GM19193 (cell line): ENCODE results near the gene NUP35.

Source experiments
- POLR2A ChIP-seq: IDR thresholded peaks from 4 replicates; pipeline ENCODE4 v1.6.1; 2011; ENCODE audit not compliant: insufficient read depth, insufficient read length; ENCODE audit errors: extremely low read depth

The NUP35 gene

DNA sequence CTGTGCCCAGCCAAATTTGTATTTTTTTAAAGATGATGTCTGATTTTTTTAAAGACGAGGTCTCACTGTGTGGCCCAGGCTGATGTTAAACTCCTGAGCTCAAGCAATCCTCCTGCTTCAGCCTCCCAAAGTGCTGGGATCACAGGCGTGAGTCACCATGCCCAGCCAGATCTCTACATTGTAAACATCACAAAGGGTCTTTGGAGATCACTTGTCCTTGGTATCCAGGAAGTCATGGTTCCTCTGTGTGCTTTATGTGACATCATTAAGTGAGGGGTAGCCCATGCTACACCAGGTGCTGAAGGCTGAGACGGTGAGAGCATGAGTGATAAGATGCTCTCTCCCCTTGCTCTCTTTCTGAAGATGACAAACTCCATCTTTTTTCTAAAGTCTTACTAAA, 7.0 kb upstream of the NUP35 start:
- TF ChIP-seq POLR2A: no peak

- no peak for TF ChIP-seq POLR2A
Measured at GRCh38 chr2:183123117-183123958, 905 bp upstream of the NUP35 start.

DNA sequence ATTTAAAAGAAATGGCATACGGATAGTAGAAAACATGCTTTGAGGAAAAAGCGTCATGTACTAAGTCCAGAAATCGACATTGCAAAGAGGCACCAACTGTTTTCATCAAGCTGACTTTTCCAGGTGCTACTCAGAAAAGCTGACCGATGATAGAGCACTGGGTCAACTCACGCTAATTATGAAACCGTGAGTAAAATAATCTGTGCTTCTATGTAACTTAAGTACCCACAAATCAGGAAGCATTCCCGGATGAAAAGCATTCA, 353 bp upstream of the NUP35 start:
- no peak for TF ChIP-seq POLR2A

GRCh38 chr2:183124957-183125255, 663 bp downstream of the NUP35 start:
- TF ChIP-seq POLR2A: no peak

DNA sequence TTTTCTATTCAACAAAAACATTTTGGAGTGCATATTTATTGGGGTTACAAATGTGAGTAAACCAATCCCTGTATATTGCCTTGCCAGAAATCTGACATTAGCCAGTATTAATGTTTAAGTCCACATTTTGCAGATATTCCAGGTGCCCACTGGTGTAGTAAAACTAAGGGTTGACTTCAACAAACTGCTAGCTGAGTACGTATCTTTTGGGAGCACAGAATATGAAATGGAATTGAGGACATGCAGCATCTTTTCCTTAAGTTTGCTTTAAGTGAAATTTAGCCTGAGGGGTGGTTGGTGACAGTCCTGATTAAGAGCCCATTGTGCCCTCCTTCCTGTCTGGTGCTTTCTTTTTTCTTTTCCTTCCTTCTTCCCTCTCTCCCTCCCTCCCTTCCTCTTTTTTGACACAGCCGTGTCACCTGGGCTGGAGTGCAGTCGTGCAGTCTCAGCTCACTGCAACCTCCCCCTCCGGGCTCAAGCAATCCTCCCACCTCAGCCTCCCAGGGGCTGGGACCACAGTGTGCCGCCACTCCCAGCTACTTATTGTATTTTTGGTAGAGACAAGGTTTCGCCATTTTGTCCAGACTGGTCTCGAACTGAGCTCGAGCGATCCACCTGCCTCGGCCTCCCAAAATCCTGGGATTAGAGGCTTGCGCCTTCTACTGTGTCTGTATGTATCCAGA, 1.6 kb downstream of the NUP35 start:
- no peak for TF ChIP-seq POLR2A

GRCh38 chr2:183126635-183127034, 2.4 kb downstream of the NUP35 start:
- no peak for TF ChIP-seq POLR2A

DNA sequence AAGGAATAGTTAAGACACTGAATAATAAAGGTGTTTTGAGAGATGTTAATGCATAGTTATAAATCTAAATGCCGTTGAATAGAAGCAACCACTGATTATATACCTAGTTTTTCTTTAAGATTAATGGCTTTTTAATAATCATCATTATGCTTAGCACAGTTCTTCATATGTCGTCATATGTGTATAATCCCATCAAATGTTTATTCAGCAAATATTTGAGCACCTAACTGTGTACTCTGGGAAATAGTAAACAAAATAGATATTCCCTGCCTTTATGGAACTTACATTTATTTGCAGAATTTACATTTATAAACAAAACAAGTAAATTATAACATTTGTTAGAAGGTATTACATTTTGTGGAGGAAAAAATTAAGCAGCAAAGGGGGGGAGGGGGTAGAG, 9.8 kb downstream of the NUP35 start:
- no peak for TF ChIP-seq POLR2A

GRCh38 chr2:183148955-183149354, 24.7 kb downstream of the NUP35 start:
- no peak for TF ChIP-seq POLR2A

GRCh38 chr2:183149489-183149888, 25.2 kb downstream of the NUP35 start:
- no peak for TF ChIP-seq POLR2A

- no peak for TF ChIP-seq POLR2A
Measured at GRCh38 chr2:183153967-183154366, 29.7 kb downstream of the NUP35 start.

- TF ChIP-seq POLR2A: no peak
Measured at GRCh38 chr2:183157131-183157530, 32.9 kb downstream of the NUP35 start.

GRCh38 chr2:183162362-183162761, 38.1 kb downstream of the NUP35 start:
- no peak for TF ChIP-seq POLR2A

- no peak for TF ChIP-seq POLR2A
Measured at GRCh38 chr2:183163821-183164649, 39.8 kb downstream of the NUP35 start.

DNA sequence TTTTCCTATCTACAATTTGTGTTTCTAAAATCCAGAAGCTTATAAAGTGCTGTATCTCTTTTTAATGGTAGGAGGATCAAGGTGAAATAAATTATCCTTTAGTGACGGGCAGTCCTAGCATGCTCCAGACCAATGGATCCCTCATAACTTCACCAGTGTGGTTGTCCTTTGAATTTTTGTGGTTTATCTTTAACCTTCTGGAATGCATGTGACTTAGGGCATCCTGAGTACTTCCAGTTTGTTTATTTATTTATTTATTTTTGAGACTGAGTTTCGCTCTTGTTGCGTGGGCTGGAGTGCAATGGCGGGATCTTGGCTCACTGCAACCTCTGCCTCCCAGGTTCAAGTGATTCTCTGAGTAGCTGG, 40.4 kb downstream of the NUP35 start:
- TF ChIP-seq POLR2A: no peak

- no peak for TF ChIP-seq POLR2A
Measured at GRCh38 chr2:183166210-183166609, 42.0 kb downstream of the NUP35 start.
